Pancreas (tissue), 10 donors: ENCODE measurements around the gene USF2. TPM values are rescaled to one million over a fixed set of nuclear protein-coding genes. Genes with fewer than 3 reads are reported as not detected.

Source experiments
- ATAC-seq, 4 donors: fragments of 200-7000 bp; cut with Tn5 transposase; one replicate each; pipeline versions ENCODE4 v1.8.0 to v1.9.1; 2020; ENCODE audit warnings: mild to moderate bottlenecking in 4 of 4, moderate library complexity in 4 of 4
- DNase-seq, 6 donors: peaks; one replicate each; pipeline ENCODE4 v3.0.0-alpha.2; 2020
- FAIRE-seq: peaks from 2 replicates; lab custom pipeline; 2012; peaks lifted over from hg19 to GRCh38; lab: Jason Lieb, UNC
- H3K27ac ChIP-seq, 4 donors: fragments of 200-600 bp; sonication (generic); 1 replicate in 3 of 4; 2 replicates in 1 of 4; pipeline versions ENCODE4 v1.5.0 to v1.8.0; 2020
- H3K27me3 ChIP-seq, 4 donors: fragments of 200-600 bp; one replicate each; pipeline ENCODE4 v1.8.0; 2021
- H3K36me3 ChIP-seq, 3 donors: fragments of 200-600 bp; sonication (generic) in 1 of 3; one replicate each; pipeline versions ENCODE4 v1.5.0 to v1.8.0; 2020 to 2021
- H3K4me1 ChIP-seq, 3 donors: fragments of 200-600 bp; one replicate each; pipeline ENCODE4 v1.8.0; 2021
- H3K4me3 ChIP-seq, 4 donors: fragments of 200-600 bp; sonication (generic) in 2 of 4; one replicate each; pipeline versions ENCODE4 v1.5.0 to v1.8.0; 2020 to 2021
- H3K9me3 ChIP-seq, 4 donors: fragments of 200-600 bp; one replicate each; pipeline ENCODE4 v1.8.0; 2021
- WGBS, 2 donors: extraction: QIAGEN DNeasy Blood & Tissue Kit; methylation state at CpG; one replicate each; pipeline ENCODE4 v1.1.7; 2013; 5-methylcytosine and 5-hydroxymethylcytosine counted together
- intact Hi-C, 3 donors: fragments of 100-400 bp; cut with DNase I; formaldehyde crosslinking; loops; one replicate each; pipeline versions ENCODE4 v1.11.1 to v1.14.2; 2022
- polyA plus RNA-seq, 2 donors: library from polyadenylated mRNA; stranded (reverse); fragments of 200-250 nt; gene quantifications; one replicate each; pipeline ENCODE4 v1.2.3, GENCODE V29; 2013
- total RNA-seq, 6 donors: library from RNA; stranded (reverse); fragmentation: NEBNext Ultra II Directional in 4 of 6; extraction: Animal tissue kit (Norgen Biotek cat#: 25700) in 4 of 6; gene quantifications; one replicate each; pipeline versions ENCODE4 v1.2.1 to v1.2.4, GENCODE V29; 2021 to 2023
- TF ChIP-seq, protein P1 (sequence below), 4 donors: fragments of 200-600 bp; sonication (generic) in 3 of 4; IDR thresholded peaks; one replicate each; pipeline versions ENCODE4 v1.5.0 to v1.8.0; 2021; ENCODE audit warnings: antibody characterized with exemption in 4 of 4
- donor health status: healthy with polysubstance abuse.
- donor health status: DM: no; HTN: no; CAD: no; lungs with moderate emphysema.
- donor health status: DM: no; HTN: no; CAD: no.
- donor health status: control.
- donor health status: control.
- donor health status: Bipolar disorder and iron deficiency.
- donor health status: DM: yes; HTN: yes; CAD: no.
- donor health status: DM: no; HTN: no; CAD: no.
- donor health status: DM: no; HTN: no; CAD: no.
- donor health status: DM: yes; HTN: yes; CAD: no.

The USF2 gene
- total and polyA plus RNA-seq, 8 donors: 46.4 to 112 (median 60.6) TPM

DNA sequence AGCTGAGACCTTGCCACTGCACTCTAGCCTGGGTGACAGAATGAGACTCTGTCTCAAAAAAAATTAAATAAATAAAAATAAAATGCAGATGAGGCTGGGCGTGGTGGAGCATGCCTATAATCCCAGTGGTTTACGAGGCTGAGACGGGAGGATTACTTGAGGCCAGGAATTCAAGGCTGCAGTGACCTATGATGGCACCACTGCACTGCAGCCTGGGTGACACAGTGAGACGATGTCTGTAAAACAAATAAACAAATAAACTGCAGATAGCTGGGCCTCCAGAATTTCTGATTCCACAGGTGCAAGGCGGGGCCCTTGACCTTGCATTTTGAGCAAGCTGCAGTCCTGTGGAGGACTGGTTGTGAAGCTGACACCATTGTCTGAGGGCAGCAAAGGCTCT lies 20.1 kb downstream of the USF2 start:
- intact Hi-C loops: no loop called here
- TF ChIP-seq, protein P1, sequence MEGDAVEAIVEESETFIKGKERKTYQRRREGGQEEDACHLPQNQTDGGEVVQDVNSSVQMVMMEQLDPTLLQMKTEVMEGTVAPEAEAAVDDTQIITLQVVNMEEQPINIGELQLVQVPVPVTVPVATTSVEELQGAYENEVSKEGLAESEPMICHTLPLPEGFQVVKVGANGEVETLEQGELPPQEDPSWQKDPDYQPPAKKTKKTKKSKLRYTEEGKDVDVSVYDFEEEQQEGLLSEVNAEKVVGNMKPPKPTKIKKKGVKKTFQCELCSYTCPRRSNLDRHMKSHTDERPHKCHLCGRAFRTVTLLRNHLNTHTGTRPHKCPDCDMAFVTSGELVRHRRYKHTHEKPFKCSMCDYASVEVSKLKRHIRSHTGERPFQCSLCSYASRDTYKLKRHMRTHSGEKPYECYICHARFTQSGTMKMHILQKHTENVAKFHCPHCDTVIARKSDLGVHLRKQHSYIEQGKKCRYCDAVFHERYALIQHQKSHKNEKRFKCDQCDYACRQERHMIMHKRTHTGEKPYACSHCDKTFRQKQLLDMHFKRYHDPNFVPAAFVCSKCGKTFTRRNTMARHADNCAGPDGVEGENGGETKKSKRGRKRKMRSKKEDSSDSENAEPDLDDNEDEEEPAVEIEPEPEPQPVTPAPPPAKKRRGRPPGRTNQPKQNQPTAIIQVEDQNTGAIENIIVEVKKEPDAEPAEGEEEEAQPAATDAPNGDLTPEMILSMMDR (IDR thresholded peaks at IDR 0.05): no peak
- WGBS, 2 donors: 77 to 81% methylated on average over 5 of the region's 5 CpGs
- ATAC-seq (no peak), FAIRE-seq (no peak), DNase-seq (no peak)
- H3K27me3 ChIP-seq: no peaks in the 10 kb centered on the region
- H3K4me1 ChIP-seq: no peaks in the 10 kb centered on the region
- H3K36me3 ChIP-seq: no peaks in the 10 kb centered on the region
- H3K27ac ChIP-seq: no peak overlapping the region
- no peak overlapping the region for H3K4me3 ChIP-seq
- H3K9me3 ChIP-seq: no peaks in the 10 kb centered on the region

GRCh38 chr19:35290381-35291127 lies 21.8 kb downstream of the USF2 start:
- FAIRE-seq: no peak
- H3K36me3 ChIP-seq: no peaks in the 10 kb centered on the region
- H3K4me3 ChIP-seq: no peak overlapping the region
- H3K27me3 ChIP-seq: no peaks in the 10 kb centered on the region
- TF ChIP-seq, protein P1 (IDR thresholded peaks at IDR 0.05): no peak
- no peak overlapping the region for H3K27ac ChIP-seq
- intact Hi-C loops: no loop called here
- DNase-seq: no peak
- no peaks in the 10 kb centered on the region for H3K9me3 ChIP-seq
- ATAC-seq: peak in 1 of 4 donors; percentile 21
- no peaks in the 10 kb centered on the region for H3K4me1 ChIP-seq
- WGBS, 2 donors: 64% methylated on average over 20 of the region's 20 CpGs

DNA sequence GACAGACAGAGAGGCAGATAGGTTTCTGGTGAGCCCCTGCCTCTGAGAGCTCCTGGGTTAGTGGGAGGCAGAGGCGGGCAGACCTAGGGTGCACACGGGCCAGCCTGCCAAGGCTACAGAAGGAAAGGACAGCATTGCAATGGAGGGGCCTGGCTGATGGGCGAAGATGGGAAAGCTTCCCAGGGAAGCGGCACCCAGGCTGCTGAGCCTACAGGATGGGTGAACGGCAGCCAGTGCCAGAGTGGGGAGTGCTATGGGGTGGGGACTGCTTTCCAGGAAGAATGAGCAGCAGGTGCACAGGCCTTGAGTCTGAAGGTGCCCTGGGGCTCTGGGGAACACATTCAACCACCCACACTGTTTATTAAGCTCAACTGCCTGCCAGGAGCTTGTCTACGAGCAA lies 22.5 kb downstream of the USF2 start:
- no peak overlapping the region for H3K27ac ChIP-seq
- ATAC-seq: no peak
- TF ChIP-seq, protein P1 (IDR thresholded peaks at IDR 0.05): no peak
- H3K9me3 ChIP-seq: no peaks in the 10 kb centered on the region
- H3K4me3 ChIP-seq: no peak overlapping the region
- WGBS, 2 donors: 69% methylated on average over 6 of the region's 6 CpGs
- no peak for DNase-seq
- H3K4me1 ChIP-seq: no peaks in the 10 kb centered on the region
- no peaks in the 10 kb centered on the region for H3K27me3 ChIP-seq
- intact Hi-C loops: no loop called here
- no peaks in the 10 kb centered on the region for H3K36me3 ChIP-seq
- no peak for FAIRE-seq

DNA sequence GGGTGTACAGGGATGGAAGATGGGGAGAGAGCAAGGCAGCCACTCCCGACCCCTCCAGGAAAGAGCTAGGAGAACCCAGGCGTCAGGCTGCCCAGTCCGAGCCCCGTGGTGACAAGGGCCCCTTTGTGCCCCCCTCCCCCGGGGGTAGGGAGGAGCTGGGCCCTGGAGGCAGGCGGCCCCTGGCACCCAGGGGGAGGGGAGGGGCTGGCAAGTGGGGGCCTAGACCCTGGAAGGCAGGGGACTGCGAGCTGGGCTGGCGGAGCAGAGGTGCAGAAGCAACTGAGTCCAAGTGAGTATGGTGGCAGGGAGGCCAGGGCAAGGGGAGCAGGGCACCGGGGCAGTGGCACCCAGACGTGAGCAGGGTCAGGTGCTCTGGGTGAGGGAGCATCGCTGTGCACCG lies 23.2 kb downstream of the USF2 start, which contains the start of gene MAG:
Gene MAG (plus strand): TSS at position 246 of the 400 bp plus-strand sequence. CDS start 3,248 bp downstream, outside the sequence.
- no peaks in the 10 kb centered on the region for H3K27me3 ChIP-seq
- 51 to 56% methylated on average over 12 of the region's 12 CpGs for WGBS, 2 donors
- H3K36me3 ChIP-seq: no peaks in the 10 kb centered on the region
- FAIRE-seq: no peak
- no peak within 1 kb of the TSS for H3K27ac ChIP-seq
- TF ChIP-seq, protein P1 (IDR thresholded peaks at IDR 0.05): no peak
- no peaks in the 10 kb centered on the region for H3K4me1 ChIP-seq
- no peaks in the 10 kb centered on the region for H3K9me3 ChIP-seq
- intact Hi-C loops: no loop called here
- H3K4me3 ChIP-seq: no peak within 1 kb of the TSS
- ATAC-seq: no peak
- DNase-seq: no peak
